ENCODE data around the gene PYGM. TPM values are rescaled to one million over a fixed set of nuclear protein-coding genes. Genes with fewer than 3 reads are reported as not detected.

Gene PYGM
- total and polyA plus RNA-seq, 2 of the 8 experiments (the other 6 are each of a cell fraction or from before 2014, with no cell fraction given): 9.6 to 10.0 TPM

DNA sequence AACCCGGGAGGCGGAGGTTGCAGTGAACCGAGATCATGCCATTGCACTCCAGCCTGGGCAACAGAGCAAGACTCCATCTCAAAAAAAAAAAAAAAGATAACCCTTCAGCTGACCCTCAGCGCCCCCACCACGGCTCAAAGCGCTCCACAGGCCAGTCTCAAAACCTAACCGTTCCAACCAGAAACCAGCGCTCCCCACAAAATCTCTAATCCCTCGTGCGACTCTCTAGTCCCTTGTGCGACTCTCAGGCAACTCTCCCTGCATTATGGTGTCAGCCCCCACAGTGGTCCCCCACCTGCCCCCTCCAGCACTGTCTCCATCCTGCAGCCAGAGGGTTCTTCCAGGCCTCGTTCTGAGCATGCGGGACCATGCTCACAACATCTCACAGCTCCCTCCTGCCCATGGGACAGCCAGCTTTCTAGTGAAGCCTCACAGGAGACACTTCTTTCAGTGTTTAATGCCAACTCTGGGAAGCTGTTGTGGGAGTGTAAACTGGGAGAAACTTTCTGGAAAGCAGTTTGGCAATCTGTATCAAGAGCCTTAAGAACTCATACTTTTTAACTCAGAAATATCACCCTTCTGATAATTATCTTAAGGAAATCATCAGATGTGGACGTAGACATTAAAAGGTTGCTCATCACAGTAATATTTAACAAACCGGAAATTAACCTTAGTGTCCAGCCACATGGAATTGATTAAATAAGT is 11.7 kb downstream of the PYGM start:
- POLR2A ChIA-PET (ENCODE audit: partially characterized antibody): interaction anchor here (1.8 to 42.9 kb wide), 2 partner anchors 11 to 18 kb away, joined by 8 to 1087 read pairs; partner anchors contain the start of genes PYGM and SF1
- H3K9me3 ChIP-seq (ENCODE audit: insufficient read depth in 2 of 2, low read depth in 1 of 2, low read length in 1 of 2): no peaks in the 10 kb centered on the region
- H3K27me3 ChIP-seq (replicated peaks in 1 of 4; ENCODE audit: control insufficient read depth in 3 of 4, extremely low read depth in 1 of 4, insufficient read depth in 3 of 4, low read length in 3 of 4): peaks cover 0 to 13% (median 9%) of the 10 kb centered on the region in 4 experiments; a peak in 5 of 7 replicates
- H2BK15ac ChIP-seq (ENCODE audit: low read length): no peak overlapping the region
- H3K14ac ChIP-seq (ENCODE audit: insufficient read length): no peak overlapping the region
- no peak overlapping the region for H4K5ac ChIP-seq (ENCODE audit: insufficient read length, low read depth, low read length)
- H4K20me1 ChIP-seq (replicated peaks in 1 of 2; ENCODE audit: control insufficient read depth in 1 of 2, insufficient read depth in 2 of 2, low read length in 2 of 2): no peaks in the 10 kb centered on the region
- H4K91ac ChIP-seq (replicated peaks; ENCODE audit: insufficient read length, low read length): no peak overlapping the region
- no peak overlapping the region for H3K4me2 ChIP-seq (ENCODE audit: insufficient read depth in 1 of 2, low read depth in 2 of 2, low read length in 2 of 2)
- peaks cover 19% of the 10 kb centered on the region; the same call in 1 of the 2 replicates for H3K23me2 ChIP-seq (ENCODE audit: low read depth, low read length)
- no peaks in the 10 kb centered on the region for H3K79me2 ChIP-seq (ENCODE audit: control insufficient read depth in 1 of 2, insufficient read depth in 2 of 2, low read length in 2 of 2)
- H3K9ac ChIP-seq (replicated peaks in 1 of 4; ENCODE audit: extremely low read depth in 1 of 4, low read depth in 3 of 4, low read length in 3 of 4): no peak overlapping the region
- no peak overlapping the region for H2BK5ac ChIP-seq (ENCODE audit: low read depth, low read length)
- no peak overlapping the region for H2BK20ac ChIP-seq (ENCODE audit: low read length)
- H2BK12ac ChIP-seq (ENCODE audit: low read depth, low read length): no peak overlapping the region
- H3K56ac ChIP-seq (replicated peaks; ENCODE audit: insufficient read length, low read depth, low read length): no peak overlapping the region
- H2AFZ ChIP-seq (ENCODE audit: low read length): no peak overlapping the region
- H3K4ac ChIP-seq (replicated peaks; ENCODE audit: insufficient read length, low read depth, low read length): no peak overlapping the region
- peaks cover 0 to 11% (median 8%) of the 10 kb centered on the region in 4 experiments; a peak in 5 of 7 replicates for H3K4me1 ChIP-seq (replicated peaks in 1 of 4; ENCODE audit: control insufficient read depth in 3 of 4, insufficient read depth in 4 of 4, low read length in 3 of 4)
- no peak for FAIRE-seq
- H3K23ac ChIP-seq (ENCODE audit: insufficient read length): no peak overlapping the region
- no peak overlapping the region for H2AK5ac ChIP-seq (ENCODE audit: low read depth, low read length)
- DNase-seq (ENCODE audit: low read depth in 1 of 2, low spot score in 2 of 2): no peak
- no peak overlapping the region for H2BK120ac ChIP-seq (replicated peaks; ENCODE audit: low read depth, low read length)
- CTCF ChIA-PET (ENCODE audit: partially characterized antibody): interaction anchor here (0.6 to 23.7 kb wide), 7 partner anchors 12 to 400 kb away, joined by 3 to 376 read pairs (median 4); partner anchors contain the start of gene PYGM
- no peak overlapping the region for H4K8ac ChIP-seq (ENCODE audit: extremely low read depth, insufficient read depth, low read length)
- H3K36me3 ChIP-seq (ENCODE audit: control insufficient read depth in 2 of 4, insufficient read depth in 4 of 4, low read length in 3 of 4): no peaks in the 10 kb centered on the region; a peak in 1 of 8 replicates
- H3K79me1 ChIP-seq (ENCODE audit: low read depth, low read length): no peaks in the 10 kb centered on the region
- H3K18ac ChIP-seq (ENCODE audit: extremely low read depth, low read length): no peak overlapping the region
- no peak overlapping the region for H3K27ac ChIP-seq (ENCODE audit: low read depth, low read length)
- WGBS, 2 experiments (ENCODE audit: extremely low coverage in 1 of 2, insufficient coverage in 1 of 2, insufficient read length in 1 of 2, insufficient replicate concordance in 2 of 2, low coverage in 1 of 2, low lambda C conversion rate in 2 of 2, missing lambda C conversion rate in 1 of 2): 95% methylated on average over 15 of the region's 15 CpGs; no CpG with 5 or more reads in 1 of the 2 experiments
- H3K4me3 ChIP-seq (ENCODE audit: extremely low read depth in 1 of 4, insufficient read depth in 2 of 4, low read depth in 3 of 4, low read length in 4 of 4): no peak overlapping the region
